Left ventricle myocardium inferior (tissue), 1 donor: ENCODE measurements around the gene KIF4B. TPM values are rescaled to one million over a fixed set of nuclear protein-coding genes. Genes with fewer than 3 reads are reported as not detected.
A peak's percentile ranks its signal among the peaks of the same experiment; 100 is the strongest.
"Not testable (repeated sequence)": the region's sequence is repeated elsewhere in the genome, so short reads cannot be mapped to it uniquely, and the experiment has no call there.

Experiments
- DNase-seq: peaks from one replicate; pipeline ENCODE4 v3.0.0-alpha.2; 2020
- H3K27ac ChIP-seq: fragments of 200-600 bp; replicated peaks from 2 replicates; pipeline ENCODE4 v1.8.0; 2021
- H3K27me3 ChIP-seq: fragments of 200-600 bp; 2 replicates; pipeline ENCODE4 v1.8.0; 2021; ENCODE audit warnings: low read depth
- H3K36me3 ChIP-seq: fragments of 200-600 bp; 2 replicates; pipeline ENCODE4 v1.8.0; 2021
- H3K4me1 ChIP-seq: fragments of 200-600 bp; 2 replicates; pipeline ENCODE4 v1.8.0; 2021
- H3K4me3 ChIP-seq: fragments of 200-600 bp; 2 replicates; pipeline ENCODE4 v1.8.0; 2021; ENCODE audit warnings: mild to moderate bottlenecking, moderate library complexity
- H3K9me3 ChIP-seq: fragments of 200-600 bp; replicated peaks from 2 replicates; pipeline ENCODE4 v1.8.0; 2021
- intact Hi-C: fragments of 100-400 bp; cut with micrococcal nuclease; formaldehyde crosslinking; loops from one replicate; pipeline ENCODE4 v1.11.0; 2022
- total RNA-seq: library from RNA; stranded (reverse); fragmentation: NEBNext Ultra II Directional; extraction: Animal tissue kit (Norgen Biotek cat#: 25700); gene quantifications from one replicate; pipeline ENCODE4 v1.2.1, GENCODE V29; 2021
- TF ChIP-seq, protein P1 (sequence below): fragments of 200-600 bp; IDR thresholded peaks from 2 replicates; pipeline ENCODE4 v1.8.0; 2021; ENCODE audit warnings: antibody characterized with exemption, mild to moderate bottlenecking, borderline replicate concordance
- donor health status: DM: no; HTN: yes; CAD: no; lungs with severe emphysema.

Gene KIF4B
- total RNA-seq, 1 donor from 2014 or later = not detected

DNA sequence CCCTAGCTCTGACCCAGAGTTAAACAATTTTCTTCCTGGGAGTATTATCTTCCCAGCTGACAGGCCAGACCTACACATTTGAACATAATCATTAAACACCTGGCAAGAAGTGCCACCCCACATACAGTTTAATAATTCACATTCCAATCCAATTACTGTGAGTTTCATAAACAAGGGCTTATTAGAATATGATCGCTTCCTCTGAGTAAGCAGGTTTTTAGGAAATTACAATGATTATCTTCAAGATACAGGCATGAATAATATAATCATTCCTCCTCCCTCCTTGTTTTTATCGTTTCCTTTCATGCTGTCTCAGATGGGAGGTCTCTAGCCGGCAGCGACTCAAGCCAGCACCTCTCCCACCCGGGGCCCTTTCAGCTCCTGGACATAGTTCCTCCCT lies 15.8 kb upstream of the KIF4B start:
- intact Hi-C loops = no loop called here
- no peak overlapping the region for H3K4me3 ChIP-seq
- H3K9me3 ChIP-seq = peaks cover 7% of the 10 kb centered on the region
- H3K4me1 ChIP-seq = no peaks in the 10 kb centered on the region
- H3K27ac ChIP-seq = no peak overlapping the region
- H3K27me3 ChIP-seq = no peaks in the 10 kb centered on the region
- TF ChIP-seq, protein P1, sequence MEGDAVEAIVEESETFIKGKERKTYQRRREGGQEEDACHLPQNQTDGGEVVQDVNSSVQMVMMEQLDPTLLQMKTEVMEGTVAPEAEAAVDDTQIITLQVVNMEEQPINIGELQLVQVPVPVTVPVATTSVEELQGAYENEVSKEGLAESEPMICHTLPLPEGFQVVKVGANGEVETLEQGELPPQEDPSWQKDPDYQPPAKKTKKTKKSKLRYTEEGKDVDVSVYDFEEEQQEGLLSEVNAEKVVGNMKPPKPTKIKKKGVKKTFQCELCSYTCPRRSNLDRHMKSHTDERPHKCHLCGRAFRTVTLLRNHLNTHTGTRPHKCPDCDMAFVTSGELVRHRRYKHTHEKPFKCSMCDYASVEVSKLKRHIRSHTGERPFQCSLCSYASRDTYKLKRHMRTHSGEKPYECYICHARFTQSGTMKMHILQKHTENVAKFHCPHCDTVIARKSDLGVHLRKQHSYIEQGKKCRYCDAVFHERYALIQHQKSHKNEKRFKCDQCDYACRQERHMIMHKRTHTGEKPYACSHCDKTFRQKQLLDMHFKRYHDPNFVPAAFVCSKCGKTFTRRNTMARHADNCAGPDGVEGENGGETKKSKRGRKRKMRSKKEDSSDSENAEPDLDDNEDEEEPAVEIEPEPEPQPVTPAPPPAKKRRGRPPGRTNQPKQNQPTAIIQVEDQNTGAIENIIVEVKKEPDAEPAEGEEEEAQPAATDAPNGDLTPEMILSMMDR = no peak
- no peaks in the 10 kb centered on the region for H3K36me3 ChIP-seq
- DNase-seq = no peak

DNA sequence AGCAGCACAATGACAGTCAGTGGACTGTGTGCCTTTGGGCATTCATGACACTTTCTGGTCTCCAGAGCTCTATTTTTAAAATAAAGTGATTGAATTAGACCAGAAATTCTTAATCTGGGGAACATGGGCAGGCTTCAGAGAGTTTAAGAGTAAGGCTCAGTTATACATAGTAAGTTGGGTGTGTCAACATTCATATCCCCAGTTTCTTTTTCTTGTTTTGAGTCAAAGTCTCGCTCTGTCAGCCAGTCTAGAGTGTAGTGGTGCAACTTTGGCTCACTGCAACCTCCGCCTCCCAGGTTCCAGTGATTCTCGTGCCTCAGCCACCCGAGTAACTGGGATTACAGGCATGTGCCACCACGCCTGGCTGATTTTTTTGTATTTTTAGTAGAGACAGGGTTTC lies 13.7 kb upstream of the KIF4B start:
- Histone ChIP-seq H3K4me1 (no peaks in the 10 kb centered on the region), H3K9me3 (peaks cover 7% of the 10 kb centered on the region), H3K36me3 (no peaks in the 10 kb centered on the region), H3K4me3 (no peak overlapping the region), H3K27me3 (no peaks in the 10 kb centered on the region), H3K27ac (no peak overlapping the region)
- DNase-seq = no peak
- intact Hi-C loops = no loop called here
- TF ChIP-seq, protein P1 = no peak

DNA sequence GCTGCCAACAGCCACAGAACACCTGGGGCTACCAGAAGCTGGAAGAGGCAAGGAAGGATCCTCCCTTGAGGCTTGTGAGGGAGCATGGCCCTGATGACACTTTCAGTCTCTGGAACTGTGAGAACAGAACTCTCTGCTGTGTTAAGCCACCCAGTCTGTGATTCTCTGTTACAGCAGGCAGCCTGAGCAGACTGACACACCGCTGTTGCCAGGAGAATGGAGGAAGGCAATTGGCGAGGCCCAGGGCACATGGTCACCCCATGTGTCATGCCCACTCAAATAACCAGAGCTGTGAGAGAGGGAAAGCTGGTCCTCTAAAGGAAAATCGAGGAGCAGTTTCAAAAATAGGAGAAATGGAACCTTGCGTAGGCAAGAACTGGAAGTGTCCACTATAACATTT lies 12.0 kb upstream of the KIF4B start:
- H3K27ac ChIP-seq = no peak overlapping the region

DNA sequence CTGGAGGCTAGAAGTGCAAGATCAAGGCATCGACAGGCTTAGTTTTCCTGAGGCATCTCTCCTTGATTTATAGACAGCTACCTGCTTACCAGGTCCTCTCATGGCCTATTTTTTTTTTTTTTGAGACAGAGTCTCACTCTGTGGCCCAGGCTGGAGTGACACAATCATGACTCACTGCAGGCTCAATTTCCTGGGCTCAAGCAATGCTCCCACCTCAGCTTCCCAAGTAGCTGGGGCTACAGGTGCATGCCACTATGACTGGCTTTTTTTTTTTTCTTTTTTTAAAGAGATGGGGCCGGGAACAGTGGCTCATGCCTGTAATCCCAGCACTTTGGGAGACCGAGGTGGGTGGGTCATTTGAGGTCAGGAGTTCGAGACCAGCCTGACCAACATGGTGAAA lies 10.8 kb upstream of the KIF4B start:
- H3K27ac ChIP-seq, intact Hi-C loops, H3K9me3 ChIP-seq, H3K36me3 ChIP-seq, H3K27me3 ChIP-seq, DNase-seq, H3K4me3 ChIP-seq, H3K4me1 ChIP-seq: not testable (repeated sequence)

More for the DNA sequence above, 12.0 kb upstream of the KIF4B start:
- TF ChIP-seq, protein P1 = no peak
- Histone ChIP-seq H3K9me3 (peaks cover 7% of the 10 kb centered on the region), H3K27me3 (no peaks in the 10 kb centered on the region), H3K4me3 (no peak overlapping the region), H3K36me3 (no peaks in the 10 kb centered on the region), H3K4me1 (no peaks in the 10 kb centered on the region)
- DNase-seq = no peak
- intact Hi-C loops = no loop called here

DNA sequence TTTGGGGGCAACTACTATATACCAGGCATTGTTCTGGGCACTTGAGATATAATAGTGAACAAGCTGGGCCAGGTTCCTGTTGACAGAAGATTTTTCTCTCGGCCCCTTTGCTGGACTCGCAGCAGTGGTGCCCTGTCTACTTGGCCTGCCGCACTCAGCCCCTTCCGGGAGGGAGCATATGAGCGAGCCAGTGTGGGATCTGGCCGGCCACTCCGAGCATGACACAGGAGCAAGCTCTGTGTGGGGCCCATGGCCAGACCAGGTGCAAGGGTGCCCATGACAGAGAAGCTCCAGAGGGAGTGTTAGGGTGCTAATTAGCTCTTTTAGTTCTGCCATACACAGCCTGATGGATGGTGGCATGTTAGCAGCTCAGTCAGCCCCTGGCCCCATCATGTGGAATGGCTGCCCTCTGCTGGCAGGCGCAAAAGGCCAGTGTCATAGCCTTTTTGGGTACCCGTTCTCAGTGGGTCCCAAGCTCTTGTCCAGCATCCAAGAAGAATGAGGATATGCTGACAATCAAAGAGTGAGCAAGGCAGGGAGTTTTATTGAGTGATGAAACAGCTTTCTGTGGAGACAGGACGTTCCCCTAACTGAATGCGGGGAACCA lies 9.3 kb upstream of the KIF4B start:
- DNase-seq = no peak
- H3K27me3 ChIP-seq = no peaks in the 10 kb centered on the region
- no peak overlapping the region for H3K4me3 ChIP-seq
- no peaks in the 10 kb centered on the region for H3K36me3 ChIP-seq
- H3K27ac ChIP-seq = no peak overlapping the region
- intact Hi-C loops = no loop called here
- no peaks in the 10 kb centered on the region for H3K4me1 ChIP-seq
- H3K9me3 ChIP-seq = no peaks in the 10 kb centered on the region
- TF ChIP-seq, protein P1 = peak; percentile 61

DNA sequence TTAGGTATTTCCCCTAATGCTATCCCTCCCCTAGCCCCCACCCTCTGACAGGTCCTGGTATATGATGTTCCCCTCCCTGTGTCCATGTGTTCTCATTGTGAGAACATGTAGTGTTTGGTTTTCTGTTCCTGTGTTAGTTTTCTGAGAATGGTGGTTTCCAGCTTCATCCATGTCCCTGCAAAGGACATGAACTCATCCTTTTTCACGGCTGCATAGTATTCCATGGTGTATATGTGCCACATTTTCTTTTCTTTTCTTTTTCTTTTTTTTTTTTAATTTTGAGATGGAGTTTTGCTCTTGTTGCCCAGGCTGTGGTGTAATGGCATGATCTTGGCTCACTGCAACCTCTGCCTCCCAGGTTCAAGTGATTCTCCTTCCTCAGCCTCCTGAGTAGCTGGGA lies 7.3 kb upstream of the KIF4B start:
- not testable (repeated sequence) for H3K36me3 ChIP-seq

More for the DNA sequence above, 7.3 kb upstream of the KIF4B start:
- H3K27me3 ChIP-seq, H3K4me1 ChIP-seq, intact Hi-C loops, H3K4me3 ChIP-seq, H3K27ac ChIP-seq, H3K9me3 ChIP-seq, DNase-seq: not testable (repeated sequence)
